Measurements from ENCODE around the gene EPS8L3.
"Not testable (repeated sequence)": the region's sequence is repeated elsewhere in the genome, so short reads cannot be mapped to it uniquely, and the experiment has no call there.

EPS8L3 gene

GRCh38 chr1:109763646-109764415 lies at the start of gene EPS8L3:
Gene EPS8L3, minus strand, starts transcription at chr1:109763923. Its CDS starts 2,174 bp downstream, at chr1:109761749.
- DNase-seq, result no peak

- DNase-seq, result no peak
These were observed 49.1 kb upstream of the EPS8L3 start for GRCh38 chr1:109812691-109813393.

GRCh38 chr1:109808703-109809102 lies 45.0 kb upstream of the EPS8L3 start:
- DNase-seq, result no peak

- DNase-seq, result no peak
These were observed 44.3 kb upstream of the EPS8L3 start for GRCh38 chr1:109807822-109808680.

DNA sequence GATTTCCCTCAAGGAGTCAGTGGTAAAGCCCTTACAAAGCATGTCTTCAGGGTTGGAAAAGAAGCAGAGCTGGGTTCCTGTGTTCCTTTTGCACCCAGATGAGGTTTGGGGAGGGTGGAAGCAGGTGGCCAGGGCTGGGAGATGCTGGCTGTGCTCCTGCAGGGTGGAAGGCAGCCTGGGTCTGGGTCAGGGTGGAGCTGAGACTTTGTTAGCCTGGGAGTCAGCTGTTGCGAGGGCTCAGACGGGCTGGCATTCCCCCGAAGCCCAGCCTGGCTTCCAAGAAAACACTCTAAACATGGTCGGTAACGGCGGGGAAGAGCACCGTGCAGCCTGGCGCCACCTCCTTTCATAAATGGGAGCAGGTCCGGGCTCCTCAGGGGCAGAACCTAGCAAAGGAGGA lies 43.7 kb upstream of the EPS8L3 start:
- DNase-seq, result no peak

DNA sequence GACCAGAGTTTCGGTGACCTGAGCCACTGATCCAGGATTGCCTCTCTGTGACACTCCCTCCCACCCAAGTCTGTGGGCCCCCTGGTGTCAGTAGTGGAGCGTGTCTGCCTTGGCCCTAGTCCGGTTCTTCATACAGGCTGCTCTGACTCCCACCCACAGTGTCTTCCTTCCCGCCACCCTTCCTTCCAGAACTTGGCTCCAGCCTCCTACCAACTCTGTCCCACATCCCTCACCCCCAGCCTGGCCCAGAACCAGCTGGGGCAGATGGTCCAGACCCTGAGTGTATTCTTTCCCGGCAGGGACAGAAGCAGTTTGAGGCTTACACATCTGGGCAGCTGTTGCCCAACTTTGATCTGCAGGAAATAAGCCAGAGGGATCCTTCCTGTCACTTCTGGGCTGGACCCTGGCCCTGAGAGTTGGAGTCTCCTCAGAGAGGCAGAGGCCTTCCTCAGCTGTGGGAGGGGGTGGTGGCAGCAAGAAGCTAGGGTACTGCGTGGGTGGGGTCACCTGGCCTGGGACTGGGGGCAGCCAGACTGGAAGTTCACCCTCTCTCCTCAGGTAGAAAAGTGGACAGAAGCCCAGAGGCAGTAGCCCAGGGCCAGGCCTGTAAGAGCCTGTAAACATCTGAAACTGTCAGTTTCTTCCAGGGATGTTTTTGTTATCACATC lies 43.1 kb upstream of the EPS8L3 start:
- no peak for DNase-seq

DNA sequence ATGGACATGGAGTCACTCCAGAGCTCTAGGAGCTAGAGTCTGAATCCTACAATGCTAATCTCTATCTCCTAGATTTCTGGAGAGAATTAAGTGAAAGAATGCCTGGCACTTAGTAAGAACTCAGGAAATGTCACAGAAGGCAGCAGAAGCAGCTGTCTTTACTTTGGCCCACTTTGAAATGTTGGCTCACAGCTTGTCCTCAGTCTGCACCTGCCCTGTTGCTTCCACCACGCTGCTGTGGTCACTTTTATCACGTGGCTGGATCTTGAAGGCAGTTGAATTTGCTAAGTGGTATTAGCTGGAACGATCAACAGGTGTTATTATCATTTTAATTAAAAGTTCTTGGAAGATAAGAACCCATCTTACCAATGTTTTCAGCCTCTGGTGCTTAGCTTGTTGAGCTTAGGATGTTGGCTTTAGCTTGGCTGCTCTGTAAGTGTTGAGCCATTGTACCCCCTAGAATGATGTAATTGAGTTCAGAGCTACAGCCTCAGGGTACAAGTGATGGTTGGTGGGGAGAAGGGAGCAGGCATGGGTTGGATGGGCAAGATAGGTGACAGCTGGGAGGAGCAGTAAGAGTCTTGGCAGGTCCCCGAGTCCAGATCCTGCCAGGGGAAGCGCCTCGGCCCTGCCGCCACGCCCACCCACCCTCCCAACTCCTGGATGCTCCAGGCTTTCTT lies 41.9 kb upstream of the EPS8L3 start:
- DNase-seq, result no peak

GRCh38 chr1:109804660-109805059 lies 40.9 kb upstream of the EPS8L3 start:
- DNase-seq, result no peak

DNA sequence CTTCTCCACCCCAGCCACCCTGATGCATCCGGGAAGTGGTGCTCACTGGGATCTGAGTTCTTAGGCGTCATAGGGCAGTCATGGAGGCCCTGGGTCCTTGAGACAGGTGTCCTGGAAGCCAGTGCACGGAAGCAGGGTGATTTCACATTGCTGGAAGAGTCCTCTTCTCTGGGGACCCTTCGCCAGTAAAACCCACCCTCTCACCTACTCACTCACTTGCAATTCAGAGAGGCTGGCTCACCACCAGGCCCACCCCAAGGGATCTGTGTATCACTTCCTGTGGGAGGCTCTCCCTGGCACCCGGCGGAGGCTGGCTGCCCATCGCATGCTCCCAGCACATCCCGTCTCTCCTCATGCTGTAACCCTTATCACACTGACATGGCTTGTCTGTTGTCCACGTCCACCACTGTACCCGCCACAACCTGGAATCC lies 40.2 kb upstream of the EPS8L3 start:
- no peak for DNase-seq

GRCh38 chr1:109802901-109803561 lies 39.3 kb upstream of the EPS8L3 start:
- no peak for DNase-seq

DNA sequence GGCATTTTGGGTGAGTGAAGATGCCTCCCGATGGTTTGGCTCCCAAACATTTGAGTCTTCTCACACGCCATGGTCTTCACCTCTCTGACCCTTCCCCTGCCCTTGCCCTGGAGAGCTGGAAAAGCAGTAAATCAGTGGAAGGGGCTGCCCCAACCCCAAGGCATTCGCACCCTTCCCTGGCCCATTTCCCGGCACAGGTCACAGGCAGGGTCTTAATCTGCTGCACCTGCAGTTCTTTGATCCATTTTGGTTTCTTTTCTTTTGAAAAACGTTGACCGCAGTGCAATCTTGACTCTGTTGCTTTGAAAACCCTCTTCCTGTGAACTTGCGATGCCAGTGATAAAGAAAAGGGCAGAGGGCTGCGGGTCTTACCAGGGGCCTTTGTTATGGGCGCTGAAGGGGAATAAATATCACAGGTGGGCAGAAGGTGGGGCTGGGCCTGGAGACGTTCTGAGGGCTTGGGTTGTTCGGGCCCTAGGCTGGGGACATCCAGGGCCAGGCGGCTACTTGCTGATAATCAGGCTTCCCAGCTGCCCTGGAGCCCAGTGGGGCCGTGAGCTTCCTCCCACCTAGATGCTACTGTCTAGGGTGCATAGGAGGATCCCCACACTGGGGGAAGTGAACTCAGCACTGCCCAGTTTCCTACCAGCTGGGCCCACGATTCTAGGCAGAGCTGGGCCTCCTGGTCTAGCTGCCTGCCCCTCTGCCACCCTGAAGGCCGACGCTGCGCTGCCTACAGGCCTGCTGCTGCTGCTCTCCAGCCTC lies 38.6 kb upstream of the EPS8L3 start:
- peak; percentile 82 for DNase-seq

DNA sequence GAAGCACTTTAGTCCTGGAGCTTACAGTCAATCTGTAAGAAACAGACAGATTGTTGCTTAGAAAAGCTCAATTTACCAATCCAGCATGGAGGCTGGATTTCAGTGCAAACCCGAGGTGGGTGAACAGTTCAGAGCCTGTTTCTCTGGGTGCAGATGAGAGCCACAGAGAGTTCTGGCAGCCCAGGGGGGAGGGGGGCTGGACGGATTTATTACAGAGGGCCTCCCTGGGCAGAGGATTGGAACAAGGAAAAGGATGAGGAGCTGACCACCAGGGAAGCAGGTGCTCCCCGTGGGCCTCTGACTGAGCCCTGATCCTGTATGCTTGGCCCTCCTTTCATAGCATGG lies 38.0 kb upstream of the EPS8L3 start:
- DNase-seq, result no peak

DNA sequence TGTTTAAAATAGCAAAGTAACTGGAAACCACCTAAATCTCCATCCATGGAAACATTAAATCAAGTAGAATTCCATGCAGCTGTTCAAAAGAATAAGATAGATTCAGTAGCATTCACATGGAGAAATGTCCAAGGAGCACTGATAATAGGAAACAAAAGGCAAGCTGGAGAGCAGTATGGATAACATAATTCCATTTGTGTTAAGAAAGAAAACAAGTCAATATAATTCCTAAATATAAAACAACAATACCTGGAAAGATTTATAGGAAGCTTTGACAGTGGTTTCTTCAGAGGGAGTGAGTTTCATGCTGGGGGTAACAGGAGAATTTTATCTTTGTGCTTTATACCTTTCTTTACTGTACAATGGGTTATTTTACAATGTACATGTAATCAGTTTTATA lies 36.6 kb upstream of the EPS8L3 start:
- DNase-seq, result no peak

- no peak for DNase-seq
These were observed 35.7 kb upstream of the EPS8L3 start for GRCh38 chr1:109799445-109799844.

- not testable (repeated sequence) for DNase-seq
These were observed 33.5 kb upstream of the EPS8L3 start for GRCh38 chr1:109797303-109797595.

DNA sequence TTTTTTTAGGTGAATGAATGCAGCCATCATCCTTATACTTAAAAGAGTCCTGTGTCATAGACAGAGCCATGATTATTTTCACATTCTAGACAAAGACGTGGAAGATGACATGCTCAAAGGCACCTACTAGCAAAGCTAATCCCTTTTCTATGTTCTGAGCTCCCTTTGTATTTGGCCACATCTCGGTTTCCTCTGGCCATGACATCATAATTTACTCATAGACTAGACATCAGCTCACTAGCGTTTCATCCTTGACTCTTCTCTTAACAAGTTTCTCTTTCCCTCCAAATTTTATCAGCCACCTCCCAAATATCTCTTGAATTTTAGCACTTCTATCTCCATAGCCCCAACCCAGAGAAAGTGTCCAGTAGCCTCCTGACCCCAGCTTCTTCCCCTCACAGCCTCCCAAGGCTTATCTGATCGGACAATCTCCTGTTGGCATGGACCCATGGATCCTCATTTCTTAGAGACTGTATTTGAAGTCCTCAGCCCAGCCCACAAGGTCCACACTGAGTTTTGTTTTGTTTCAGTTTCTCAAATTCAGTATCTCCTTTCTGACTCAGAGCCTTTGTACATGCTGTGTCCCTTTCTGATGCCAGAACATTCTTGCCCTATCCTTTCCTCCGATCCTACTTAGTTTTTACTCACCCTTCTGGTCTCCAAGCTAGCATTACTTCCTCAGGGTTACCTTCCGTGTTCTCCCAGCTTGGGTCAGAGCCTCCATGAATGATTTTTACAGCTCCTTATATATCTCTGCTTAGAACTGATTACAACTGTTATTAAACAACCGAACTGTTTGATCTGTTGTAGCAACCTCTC lies 33.0 kb upstream of the EPS8L3 start:
- no peak for DNase-seq

GRCh38 chr1:109794319-109795132 lies 30.8 kb upstream of the EPS8L3 start:
- no peak for DNase-seq

GRCh38 chr1:109793486-109794318 lies 30.0 kb upstream of the EPS8L3 start:
- peak; percentile 69 for DNase-seq

Data from CD4-positive, alpha-beta T cell treated with Interleukin-21 for 1 hour (primary cell).